Hepatocyte (in vitro differentiated cells): ENCODE data around the gene GLT1D1. TPM values are rescaled to one million over a fixed set of nuclear protein-coding genes. Genes with fewer than 3 reads are reported as not detected.

Source experiments
- DNase-seq: peaks from one replicate; pipeline ENCODE4 v3.0.0-alpha.2; 2016; ENCODE audit warnings: low spot score
- H2AFZ ChIP-seq: fragments of 200-600 bp; sonication (generic); 2 replicates; pipeline ENCODE4 v1.6.0; 2016; ENCODE audit warnings: antibody characterized with exemption, mild to moderate bottlenecking
- H3K27ac ChIP-seq: fragments of 200-600 bp; sonication (generic); 2 replicates; pipeline ENCODE4 v1.5.1; 2016; ENCODE audit warnings: mild to moderate bottlenecking
- H3K27me3 ChIP-seq: fragments of 200-600 bp; sonication (generic); 2 replicates; pipeline ENCODE4 v1.6.1; 2016
- H3K36me3 ChIP-seq: fragments of 200-600 bp; sonication (generic); replicated peaks from 2 replicates; pipeline ENCODE4 v1.5.1; 2016; ENCODE audit warnings: low read depth; ENCODE audit not compliant: insufficient read depth
- H3K4me1 ChIP-seq: fragments of 200-600 bp; sonication (generic); 2 replicates; pipeline ENCODE4 v1.5.1; 2016; ENCODE audit warnings: mild to moderate bottlenecking, moderate library complexity; ENCODE audit not compliant: insufficient read depth
- H3K4me2 ChIP-seq: fragments of 200-600 bp; sonication (generic); 2 replicates; pipeline ENCODE4 v1.6.0; 2016
- H3K4me3 ChIP-seq: fragments of 200-600 bp; sonication (generic); 2 replicates; pipeline ENCODE4 v1.5.1; 2016; ENCODE audit warnings: mild to moderate bottlenecking
- H3K79me2 ChIP-seq: fragments of 200-600 bp; sonication (generic); 2 replicates; pipeline ENCODE4 v1.6.0; 2017; ENCODE audit warnings: mild to moderate bottlenecking
- H3K9me2 ChIP-seq: fragments of 200-600 bp; sonication (generic); replicated peaks from 2 replicates; pipeline ENCODE4 v1.6.0; 2017; ENCODE audit warnings: mild to moderate bottlenecking; ENCODE audit not compliant: insufficient read depth
- H3K9me3 ChIP-seq: fragments of 200-600 bp; sonication (generic); 2 replicates; pipeline ENCODE4 v1.5.1; 2016; ENCODE audit warnings: low read depth, mild to moderate bottlenecking
- H4K20me1 ChIP-seq: fragments of 200-600 bp; sonication (generic); 2 replicates; pipeline ENCODE4 v1.6.0; 2016; ENCODE audit warnings: mild to moderate bottlenecking; ENCODE audit not compliant: insufficient read depth, poor library complexity, severe bottlenecking
- CTCF ChIP-seq: fragments of 200-600 bp; sonication (generic); IDR thresholded peaks from 2 replicates; pipeline ENCODE4 v1.5.1; 2016; ENCODE audit warnings: antibody characterized with exemption, mild to moderate bottlenecking; ENCODE audit not compliant: poor library complexity
- EZH2 ChIP-seq: fragments of 200-600 bp; sonication (generic); IDR thresholded peaks from 2 replicates; pipeline ENCODE4 v1.6.1; 2016; ENCODE audit warnings: antibody characterized with exemption, mild to moderate bottlenecking, borderline replicate concordance
- EZH2phosphoT487 ChIP-seq: fragments of 200-600 bp; sonication (generic); IDR thresholded peaks from one replicate; pipeline ENCODE4 v1.6.1; 2018; ENCODE audit warnings: antibody characterized with exemption, mild to moderate bottlenecking, low read depth, moderate library complexity; ENCODE audit not compliant: unreplicated experiment, severe bottlenecking
- WGBS: methylation state at CpG from one replicate; pipeline ENCODE4 v1.1.6; 2016; ENCODE audit warnings: low lambda C conversion rate; ENCODE audit errors: missing lambda C conversion rate; 5-methylcytosine and 5-hydroxymethylcytosine counted together
- polyA plus RNA-seq: library from polyadenylated mRNA; unstranded; fragments of >200 nt; fragmentation: Nextera tagmentation; extraction: Ambion mirVana; gene quantifications from 2 replicates; pipeline ENCODE4 v1.2.1, GENCODE V29; 2016
- total RNA-seq: library from RNA; depleted of rRNA; stranded (reverse); fragments of >200 nt; gene quantifications from 2 replicates; pipeline ENCODE4 v1.2.3, GENCODE V29; 2014

The GLT1D1 gene
- total and polyA plus RNA-seq, 2 experiments from 2014 or later, result 1.8 to 1.9 TPM

GRCh38 chr12:128981971-128982533, 128.8 kb downstream of the GLT1D1 start:
- Histone ChIP-seq H3K4me1 (no peaks in the 10 kb centered on the region), H3K79me2 (no peaks in the 10 kb centered on the region), H3K4me2 (no peak overlapping the region), H3K4me3 (no peak overlapping the region), H3K27me3 (no peaks in the 10 kb centered on the region), H3K36me3 (no peaks in the 10 kb centered on the region), H3K9me2 (no peaks in the 10 kb centered on the region), H3K9me3 (no peaks in the 10 kb centered on the region), H2AFZ (no peak overlapping the region), H4K20me1 (no peaks in the 10 kb centered on the region), H3K27ac (no peak overlapping the region)
- TF ChIP-seq EZH2phosphoT487, result no peak
- TF ChIP-seq EZH2, result no peak
- no peak for TF ChIP-seq CTCF
- no peak for DNase-seq
- WGBS, result 59% methylated on average over 8 of the region's 8 CpGs

- Histone ChIP-seq H3K36me3 (no peaks in the 10 kb centered on the region), H3K27me3 (no peaks in the 10 kb centered on the region), H4K20me1 (no peaks in the 10 kb centered on the region), H2AFZ (no peak overlapping the region), H3K4me2 (no peak overlapping the region), H3K9me2 (no peaks in the 10 kb centered on the region), H3K4me1 (no peaks in the 10 kb centered on the region), H3K9me3 (no peaks in the 10 kb centered on the region), H3K4me3 (no peak overlapping the region), H3K27ac (no peak overlapping the region), H3K79me2 (no peaks in the 10 kb centered on the region)
- WGBS, result 89% methylated on average over 9 of the region's 9 CpGs
- DNase-seq, result no peak
- TF ChIP-seq CTCF, result no peak
- no peak for TF ChIP-seq EZH2
- TF ChIP-seq EZH2phosphoT487, result no peak
These were observed 129.7 kb downstream of the GLT1D1 start for GRCh38 chr12:128982933-128983332.

GRCh38 chr12:128983371-128983770, 130.1 kb downstream of the GLT1D1 start:
- H3K9me3 ChIP-seq, result no peaks in the 10 kb centered on the region
- no peaks in the 10 kb centered on the region for H4K20me1 ChIP-seq
- H3K27me3 ChIP-seq, result no peaks in the 10 kb centered on the region
- WGBS, result 86% methylated on average over 14 of the region's 14 CpGs
- H3K4me2 ChIP-seq, result no peak overlapping the region
- H2AFZ ChIP-seq, result no peak overlapping the region
- H3K27ac ChIP-seq, result no peak overlapping the region
- TF ChIP-seq CTCF, result no peak
- no peak for TF ChIP-seq EZH2phosphoT487
- no peak for TF ChIP-seq EZH2
- H3K79me2 ChIP-seq, result no peaks in the 10 kb centered on the region
- H3K4me3 ChIP-seq, result no peak overlapping the region
- no peaks in the 10 kb centered on the region for H3K9me2 ChIP-seq
- no peak for DNase-seq
- H3K4me1 ChIP-seq, result no peaks in the 10 kb centered on the region
- no peaks in the 10 kb centered on the region for H3K36me3 ChIP-seq

- no peak for DNase-seq
- H3K4me2 ChIP-seq, result no peak overlapping the region
- H3K4me3 ChIP-seq, result no peak overlapping the region
- H3K79me2 ChIP-seq, result no peaks in the 10 kb centered on the region
- H3K4me1 ChIP-seq, result no peaks in the 10 kb centered on the region
- H3K27me3 ChIP-seq, result no peaks in the 10 kb centered on the region
- no peak overlapping the region for H2AFZ ChIP-seq
- no peaks in the 10 kb centered on the region for H3K9me2 ChIP-seq
- no peak overlapping the region for H3K27ac ChIP-seq
- H4K20me1 ChIP-seq, result no peaks in the 10 kb centered on the region
- H3K9me3 ChIP-seq, result no peaks in the 10 kb centered on the region
- TF ChIP-seq EZH2, result no peak
- no peak for TF ChIP-seq EZH2phosphoT487
- TF ChIP-seq CTCF, result no peak
- 81% methylated on average over 10 of the region's 10 CpGs for WGBS
- H3K36me3 ChIP-seq, result no peaks in the 10 kb centered on the region
These were observed 133.7 kb downstream of the GLT1D1 start for GRCh38 chr12:128986957-128987356.
